Common myeloid progenitor, CD34-positive (primary cell): ENCODE measurements around the gene IQCH.

Experiments used
- CTCF ChIA-PET: fragments of 350-600 bp; sonication (Branson Sonifier 250); formaldehyde crosslinking; loops from one replicate; lab custom pipeline; 2021; ENCODE audit warnings: antibody characterized with exemption; lab: Charles Lee
- POLR2A ChIA-PET: fragments of 350-600 bp; sonication (Branson Sonifier 250); formaldehyde crosslinking; loops from one replicate; lab custom pipeline; 2021; ENCODE audit warnings: antibody characterized with exemption; lab: Charles Lee
- DNase-seq, 3 donors: peaks; one replicate each; pipeline versions ENCODE4 v3.0.0 to v3.0.0-alpha.2; 2013
- H3K27ac ChIP-seq, 2 experiments: 1 replicate in 1 of 2; 2 replicates in 1 of 2; pipeline ENCODE4 v1.7.0; 2013; ENCODE audit warnings: inconsistent platforms in 2 of 2, low read length in 2 of 2, mild to moderate bottlenecking in 2 of 2, low read depth in 1 of 2, moderate library complexity in 1 of 2; ENCODE audit not compliant: severe bottlenecking in 2 of 2, insufficient read depth in 1 of 2, poor library complexity in 1 of 2
- H3K27me3 ChIP-seq, 5 experiments: replicated peaks in 2 of 5; 1 replicate in 3 of 5; 2 replicates in 2 of 5; pipeline versions ENCODE4 v1.6.1 to v1.7.0; 2013; ENCODE audit warnings: low read length in 4 of 5, mild to moderate bottlenecking in 2 of 5, moderate library complexity in 2 of 5, inconsistent platforms in 1 of 5; ENCODE audit not compliant: insufficient read depth in 5 of 5, control insufficient read depth in 4 of 5
- H3K36me3 ChIP-seq, 4 experiments: 1 replicate in 2 of 4; 2 replicates in 2 of 4; pipeline versions ENCODE4 v1.6.1 to v1.7.0; 2013; ENCODE audit warnings: low read length in 3 of 4, control low read depth in 1 of 4, mild to moderate bottlenecking in 1 of 4; ENCODE audit not compliant: control insufficient read depth in 4 of 4, insufficient read depth in 4 of 4
- H3K4me1 ChIP-seq, 4 experiments: 1 replicate in 3 of 4; 2 replicates in 1 of 4; pipeline versions ENCODE4 v1.6.1 to v1.7.1; 2013; ENCODE audit warnings: low read length in 3 of 4, mild to moderate bottlenecking in 3 of 4, control low read depth in 1 of 4, inconsistent platforms in 1 of 4, moderate library complexity in 1 of 4; ENCODE audit not compliant: control insufficient read depth in 4 of 4, insufficient read depth in 4 of 4; ENCODE audit errors: control extremely low read depth in 1 of 4
- H3K4me3 ChIP-seq, 7 experiments: 1 replicate in 4 of 7; 2 replicates in 3 of 7; pipeline versions ENCODE4 v1.5.1 to v1.7.0; 2013; ENCODE audit warnings: mild to moderate bottlenecking in 7 of 7, low read length in 6 of 7, moderate library complexity in 6 of 7, inconsistent platforms in 2 of 7, low read depth in 2 of 7, control low read depth in 1 of 7; ENCODE audit not compliant: insufficient read depth in 4 of 7, control insufficient read depth in 1 of 7; ENCODE audit errors: extremely low read depth in 1 of 7
- H3K9me3 ChIP-seq, 5 experiments: 1 replicate in 4 of 5; 2 replicates in 1 of 5; pipeline versions ENCODE4 v1.6.1 to v1.7.1; 2013; ENCODE audit warnings: low read length in 4 of 5, mild to moderate bottlenecking in 2 of 5, inconsistent platforms in 1 of 5, low read depth in 1 of 5, moderate library complexity in 1 of 5; ENCODE audit not compliant: control insufficient read depth in 4 of 5, insufficient read depth in 2 of 5; ENCODE audit errors: control extremely low read depth in 1 of 5
- WGBS: methylation state at CpG from one replicate; pipeline ENCODE4 v1.1.5; 2013; ENCODE audit not compliant: insufficient coverage; 5-methylcytosine and 5-hydroxymethylcytosine counted together

IQCH gene

GRCh38 chr15:67504056-67504455 lies 249.5 kb downstream of the IQCH start:
- H3K27ac ChIP-seq, result no peak overlapping the region
- whole genome bisulfite sequencing, result 100% methylated on average over 3 of the region's 6 CpGs
- no peak overlapping the region for H3K4me3 ChIP-seq
- H3K27me3 ChIP-seq, result no peaks in the 10 kb centered on the region
- peaks cover 0 to 4% (median 0%) of the 10 kb centered on the region in 4 experiments for H3K36me3 ChIP-seq
- ChIA-PET POLR2A (interaction anchor here (0.6 kb wide), 1 partner anchor 18 kb away, joined by 3 read pairs; no protein-coding TSS in a partner anchor), CTCF (interaction anchor here (0.8 to 2.4 kb wide), 2 partner anchors 11 to 331 kb away, joined by 3 to 6 read pairs; no protein-coding TSS in a partner anchor)
- H3K4me1 ChIP-seq, result peaks cover 0 to 5% (median 0%) of the 10 kb centered on the region in 4 experiments
- H3K9me3 ChIP-seq, result no peaks in the 10 kb centered on the region
- no peak for DNase-seq

GRCh38 chr15:67504796-67505195 lies 250.2 kb downstream of the IQCH start:
- CTCF ChIA-PET, result interaction anchor here (0.8 kb wide), 1 partner anchor 330 kb away, joined by 3 read pairs; no protein-coding TSS in a partner anchor
- POLR2A ChIA-PET, result no interaction called here

GRCh38 chr15:67505675-67506572 lies 251.3 kb downstream of the IQCH start:
- H3K4me1 ChIP-seq, result peaks cover 0 to 13% (median 0%) of the 10 kb centered on the region in 4 experiments
- ChIA-PET CTCF (no interaction called here), POLR2A (no interaction called here)
- DNase-seq, result no peak
- WGBS, result 81% methylated on average over 2 of the region's 5 CpGs
- H3K4me3 ChIP-seq, result no peak overlapping the region
- H3K9me3 ChIP-seq, result no peaks in the 10 kb centered on the region
- H3K36me3 ChIP-seq, result peaks cover 0 to 6% (median 0%) of the 10 kb centered on the region in 4 experiments
- no peak overlapping the region for H3K27ac ChIP-seq
- no peaks in the 10 kb centered on the region for H3K27me3 ChIP-seq

More at GRCh38 chr15:67504796-67505195, 250.2 kb downstream of the IQCH start:
- H3K36me3 ChIP-seq, result peaks cover 0 to 4% (median 0%) of the 10 kb centered on the region in 4 experiments
- no peak overlapping the region for H3K27ac ChIP-seq
- H3K4me1 ChIP-seq, result peaks cover 0 to 6% (median 0%) of the 10 kb centered on the region in 4 experiments
- 100% methylated on average over 4 of the region's 5 CpGs for WGBS
- H3K9me3 ChIP-seq, result no peaks in the 10 kb centered on the region
- no peak overlapping the region for H3K4me3 ChIP-seq
- DNase-seq, result peak in 1 of 3 donors; percentile 9
- H3K27me3 ChIP-seq, result no peaks in the 10 kb centered on the region

GRCh38 chr15:67506775-67507747 lies 252.5 kb downstream of the IQCH start:
- ChIA-PET CTCF (no interaction called here), POLR2A (no interaction called here)
- Histone ChIP-seq H3K9me3 (no peaks in the 10 kb centered on the region), H3K27me3 (no peaks in the 10 kb centered on the region), H3K4me3 (no peak overlapping the region), H3K27ac (no peak overlapping the region), H3K4me1 (peaks cover 0 to 13% (median 0%) of the 10 kb centered on the region in 4 experiments), H3K36me3 (peaks cover 0 to 13% (median 1%) of the 10 kb centered on the region in 4 experiments)
- DNase-seq, result no peak
- 94% methylated on average over 5 of the region's 11 CpGs for whole genome bisulfite sequencing

- ChIA-PET POLR2A (no interaction called here), CTCF (no interaction called here)
- peaks cover 5 to 27% (median 11%) of the 10 kb centered on the region in 4 experiments for H3K36me3 ChIP-seq
- no peak for DNase-seq
- H3K27ac ChIP-seq, result no peak overlapping the region
- WGBS, result 100% methylated on average over 2 of the region's 3 CpGs
- H3K4me3 ChIP-seq, result no peak overlapping the region
- no peaks in the 10 kb centered on the region for H3K9me3 ChIP-seq
- peaks cover 0 to 13% (median 0%) of the 10 kb centered on the region in 4 experiments for H3K4me1 ChIP-seq
- no peaks in the 10 kb centered on the region for H3K27me3 ChIP-seq
Observed at GRCh38 chr15:67508407-67508806, 253.8 kb downstream of the IQCH start.

GRCh38 chr15:67509918-67510317 lies 255.3 kb downstream of the IQCH start:
- Histone ChIP-seq H3K36me3 (peaks cover 9 to 39% (median 17%) of the 10 kb centered on the region in 4 experiments), H3K27me3 (no peaks in the 10 kb centered on the region), H3K27ac (no peak overlapping the region), H3K9me3 (no peaks in the 10 kb centered on the region), H3K4me1 (peaks cover 0 to 13% (median 0%) of the 10 kb centered on the region in 4 experiments), H3K4me3 (no peak overlapping the region)
- WGBS, result 85% methylated on average over 4 of the region's 4 CpGs
- DNase-seq, result peak in 2 of 3 donors; percentile 30 to 50
- ChIA-PET POLR2A (no interaction called here), CTCF (no interaction called here)
